HepG2 (cell line): ENCODE data around the gene GCN1. TPM values are rescaled to one million over a fixed set of nuclear protein-coding genes. Genes with fewer than 3 reads are reported as not detected.
A peak's percentile ranks its signal among the peaks of the same experiment; 100 is the strongest.

Source experiments
- AFF4 ChIP-seq: sonication (generic); formaldehyde crosslinking; IDR thresholded peaks from 2 replicates; pipeline ENCODE4 v1.4.0; 2020; ENCODE audit warnings: missing genetic modification reagents
- ARID2 ChIP-seq: sonication (generic); formaldehyde crosslinking; IDR thresholded peaks from 2 replicates; pipeline ENCODE4 v1.8.1; 2022; ENCODE audit warnings: mild to moderate bottlenecking, missing genetic modification reagents, borderline replicate concordance
- HOXA7 ChIP-seq: sonication (generic); formaldehyde crosslinking; IDR thresholded peaks from 2 replicates; pipeline ENCODE4 v1.8.1; 2022; ENCODE audit warnings: mild to moderate bottlenecking, missing genetic modification reagents, moderate library complexity
- KMT2A ChIP-seq: sonication (generic); formaldehyde crosslinking; IDR thresholded peaks from 2 replicates; pipeline ENCODE4 v1.4.0; 2020; ENCODE audit warnings: missing genetic modification reagents
- NAIF1 ChIP-seq: sonication (generic); formaldehyde crosslinking; IDR thresholded peaks from 2 replicates; pipeline ENCODE4 v1.5.0; 2020; ENCODE audit warnings: mild to moderate bottlenecking, missing genetic modification reagents, borderline replicate concordance
- PRDM4 ChIP-seq: sonication (generic); formaldehyde crosslinking; IDR thresholded peaks from 2 replicates; pipeline ENCODE4 v1.9.0; 2021; ENCODE audit warnings: missing genetic modification reagents, borderline replicate concordance
- TIGD3 ChIP-seq: sonication (generic); formaldehyde crosslinking; IDR thresholded peaks from 2 replicates; pipeline ENCODE4 v1.5.1; 2020; ENCODE audit warnings: mild to moderate bottlenecking, missing genetic modification reagents, borderline replicate concordance
- ZBTB2 ChIP-seq: sonication (generic); formaldehyde crosslinking; IDR thresholded peaks from 2 replicates; pipeline ENCODE4 v1.8.0; 2022; ENCODE audit warnings: low read depth, missing genetic modification reagents
- ZBTB26 ChIP-seq: IDR thresholded peaks from 2 replicates; pipeline ENCODE4 v1.6.1; 2016; ENCODE audit warnings: missing compliant biosample characterization, missing genetic modification reagents, borderline replicate concordance
- ZBTB42 ChIP-seq: sonication (generic); formaldehyde crosslinking; IDR thresholded peaks from 2 replicates; pipeline ENCODE4 v1.5.0; 2020; ENCODE audit warnings: mild to moderate bottlenecking, missing genetic modification reagents
- ZFP37 ChIP-seq: sonication (generic); formaldehyde crosslinking; IDR thresholded peaks from 2 replicates; pipeline ENCODE4 v1.4.0; 2020; ENCODE audit warnings: missing genetic modification reagents, borderline replicate concordance
- ZNF18 ChIP-seq: sonication (generic); formaldehyde crosslinking; IDR thresholded peaks from 2 replicates; pipeline ENCODE4 v1.8.0; 2022; ENCODE audit warnings: mild to moderate bottlenecking, missing genetic modification reagents; ENCODE audit not compliant: insufficient replicate concordance
- ZNF225 ChIP-seq: sonication (generic); formaldehyde crosslinking; IDR thresholded peaks from 2 replicates; pipeline ENCODE4 v1.4.0; 2020; ENCODE audit warnings: mild to moderate bottlenecking, missing genetic modification reagents
- polyA plus RNA-seq, 8 experiments: library from polyadenylated mRNA; depleted of rRNA in 3 of 8; stranded (reverse) in 7 of 8; unstranded in 1 of 8; fragments of >200 nt; fragmentation: Illumina TruSeq in 4 of 8; extraction: Trizol in 4 of 8; gene quantifications; 2 replicates each; pipeline versions ENCODE4 v1.2.1 to v1.2.3, GENCODE V29; 2011 to 2016; ENCODE audit warnings: low read depth in 4 of 8, missing spikeins in 1 of 8, mixed read lengths in 1 of 8; ENCODE audit not compliant: insufficient read depth in 1 of 8
- total RNA-seq, 5 experiments: library from RNA; depleted of rRNA; stranded (reverse); fragments of >200 nt; fragmentation: Illumina TruSeq; extraction: Trizol; gene quantifications; 2 replicates each; pipeline ENCODE4 v1.2.3, GENCODE V29; 2016; ENCODE audit warnings: low read depth in 1 of 5

GCN1 gene
- total and polyA plus RNA-seq, 2 of the 13 experiments (the other 11 are each of a cell fraction or from before 2014, with no cell fraction given) = 58.2 to 83.0 TPM

- TF ChIP-seq TIGD3 (CRISPR knock-in tag) (no peak; the same call in 1 of the 2 replicates), ZBTB26 (CRISPR knock-in tag) (no peak), ARID2 (CRISPR knock-in tag) (no peak), ZBTB42 (CRISPR knock-in tag) (no peak; the same call in 1 of the 2 replicates), AFF4 (CRISPR knock-in tag) (no peak), KMT2A (peak; percentile 93), PRDM4 (no peak), ZNF225 (CRISPR knock-in tag) (peak; percentile 88; the same call in 1 of the 2 replicates), NAIF1 (CRISPR knock-in tag) (peak; percentile 27; the same call in 1 of the 2 replicates), ZBTB2 (CRISPR knock-in tag) (no peak; the same call in 1 of the 2 replicates), ZNF18 (CRISPR knock-in tag) (peak; percentile 85), ZFP37 (CRISPR knock-in tag) (no peak), HOXA7 (CRISPR knock-in tag) (no peak)
These were observed at the start of gene GCN1 (continued) for GRCh38 chr12:120194534-120195395.
